Uterus (tissue), 4 donors: ENCODE results near the gene ZNF701. TPM values are rescaled to one million over a fixed set of nuclear protein-coding genes. Genes with fewer than 3 reads are reported as not detected.
"Not testable (repeated sequence)": the region's sequence is repeated elsewhere in the genome, so short reads cannot be mapped to it uniquely, and the experiment has no call there.

Experiments used
- DNase-seq, 2 donors: peaks; one replicate each; pipeline ENCODE4 v3.0.0-alpha.2; 2019 to 2020
- H3K27ac ChIP-seq, 2 donors: fragments of 200-600 bp; sonication (generic); 1 replicate in 1 of 2; 2 replicates in 1 of 2; pipeline ENCODE4 v1.5.1; 2016 to 2018
- H3K27me3 ChIP-seq, 2 donors: fragments of 200-600 bp; sonication (generic); one replicate each; pipeline ENCODE4 v1.5.1; 2018 to 2019; ENCODE audit warnings: control low read depth in 1 of 2
- H3K36me3 ChIP-seq, 2 donors: fragments of 200-600 bp; sonication (generic); one replicate each; pipeline ENCODE4 v1.5.1; 2019; ENCODE audit warnings: control low read depth in 1 of 2
- H3K4me1 ChIP-seq, 2 donors: fragments of 200-600 bp; sonication (generic); one replicate each; pipeline ENCODE4 v1.5.1; 2018 to 2019; ENCODE audit warnings: control low read depth in 1 of 2
- H3K4me3 ChIP-seq, 2 donors: fragments of 200-600 bp; sonication (generic); 1 replicate in 1 of 2; 2 replicates in 1 of 2; pipeline ENCODE4 v1.5.1; 2018 to 2019; ENCODE audit warnings: mild to moderate bottlenecking in 1 of 2
- H3K9me3 ChIP-seq, 2 donors: fragments of 200-600 bp; sonication (generic); one replicate each; pipeline ENCODE4 v1.5.1; 2019; ENCODE audit warnings: control low read depth in 1 of 2
- CTCF ChIP-seq, 4 experiments: fragments of 200-600 bp in 2 of 4; fragments of 450-650 bp in 2 of 4; sonication (generic) in 2 of 4; IDR thresholded peaks; one replicate each; pipeline ENCODE4 v1.5.1; 2016 to 2019; ENCODE audit warnings: antibody characterized with exemption in 4 of 4, mild to moderate bottlenecking in 2 of 4, moderate library complexity in 1 of 4
- POLR2A ChIP-seq, 2 donors: fragments of 450-650 bp; IDR thresholded peaks; one replicate each; pipeline ENCODE4 v1.6.1; 2016; ENCODE audit warnings: antibody characterized with exemption in 2 of 2, mild to moderate bottlenecking in 1 of 2, moderate library complexity in 1 of 2
- intact Hi-C: fragments of 100-400 bp; cut with DNase I; formaldehyde crosslinking; loops from one replicate; pipeline ENCODE4 v1.15.1; 2023; ENCODE audit warnings: low total_unique reads
- total RNA-seq, 4 donors: library from RNA; depleted of rRNA in 3 of 4; stranded (reverse); fragments of >200 nt in 3 of 4; gene quantifications; one replicate each; pipeline versions ENCODE4 v1.1.0 to v1.2.4, GENCODE V29; 2014 to 2023
- donor health status: DM: yes; HTN: yes; CAD: no.

Gene ZNF701
- total RNA-seq, 4 donors from 2014 or later: 2.9 to 32.8 (median 16.7) TPM

- H3K36me3 ChIP-seq: no peaks in the 10 kb centered on the region
- H3K4me3 ChIP-seq: no peak overlapping the region
- H3K27ac ChIP-seq: peak overlapping the region; percentile 64 to 78
- no peaks in the 10 kb centered on the region for H3K9me3 ChIP-seq
- DNase-seq: no peak
- H3K4me1 ChIP-seq: no peaks in the 10 kb centered on the region
- no peaks in the 10 kb centered on the region for H3K27me3 ChIP-seq
- intact Hi-C loops: no loop called here
- no peak for TF ChIP-seq CTCF (IDR thresholded peaks at IDR 0.05)
- no peak for TF ChIP-seq POLR2A (IDR thresholded peaks at IDR 0.05)
Observed at GRCh38 chr19:52603558-52604207, 33.6 kb downstream of the ZNF701 start.

GRCh38 chr19:52613299-52613906 is 43.3 kb downstream of the ZNF701 start:
- Histone ChIP-seq H3K9me3 (no peaks in the 10 kb centered on the region), H3K36me3 (no peaks in the 10 kb centered on the region), H3K27ac (no peak overlapping the region), H3K4me3 (no peak overlapping the region), H3K4me1 (no peaks in the 10 kb centered on the region), H3K27me3 (no peaks in the 10 kb centered on the region)
- intact Hi-C loops: no loop called here
- TF ChIP-seq POLR2A (IDR thresholded peaks at IDR 0.05): no peak
- no peak for TF ChIP-seq CTCF (IDR thresholded peaks at IDR 0.05)
- DNase-seq: no peak

GRCh38 chr19:52621376-52621775 is 51.3 kb downstream of the ZNF701 start:
- TF ChIP-seq CTCF (IDR thresholded peaks at IDR 0.05): no peak
- TF ChIP-seq POLR2A (IDR thresholded peaks at IDR 0.05): no peak
- H3K27ac ChIP-seq: no peak overlapping the region
- intact Hi-C loops: no loop called here
- no peak overlapping the region for H3K4me3 ChIP-seq
- no peaks in the 10 kb centered on the region for H3K9me3 ChIP-seq
- no peaks in the 10 kb centered on the region for H3K36me3 ChIP-seq
- no peaks in the 10 kb centered on the region for H3K4me1 ChIP-seq
- no peak for DNase-seq
- H3K27me3 ChIP-seq: no peaks in the 10 kb centered on the region

GRCh38 chr19:52622261-52622660 is 52.2 kb downstream of the ZNF701 start:
- Histone ChIP-seq H3K27me3 (no peaks in the 10 kb centered on the region), H3K27ac (no peak overlapping the region), H3K4me1 (no peaks in the 10 kb centered on the region), H3K36me3 (no peaks in the 10 kb centered on the region), H3K4me3 (no peak overlapping the region), H3K9me3 (no peaks in the 10 kb centered on the region)
- intact Hi-C loops: no loop called here
- no peak for TF ChIP-seq POLR2A (IDR thresholded peaks at IDR 0.05)
- no peak for TF ChIP-seq CTCF (IDR thresholded peaks at IDR 0.05)
- no peak for DNase-seq

GRCh38 chr19:52626915-52627314 is 56.8 kb downstream of the ZNF701 start:
- DNase-seq: no peak
- Histone ChIP-seq H3K27me3 (no peaks in the 10 kb centered on the region), H3K4me1 (no peaks in the 10 kb centered on the region), H3K9me3 (no peaks in the 10 kb centered on the region), H3K4me3 (no peak overlapping the region), H3K36me3 (no peaks in the 10 kb centered on the region), H3K27ac (no peak overlapping the region)
- intact Hi-C loops: no loop called here
- TF ChIP-seq POLR2A (IDR thresholded peaks at IDR 0.05) (no peak), CTCF (IDR thresholded peaks at IDR 0.05) (no peak)

- H3K27ac ChIP-seq, DNase-seq, H3K4me1 ChIP-seq, H3K4me3 ChIP-seq, H3K27me3 ChIP-seq, H3K9me3 ChIP-seq, intact Hi-C loops, H3K36me3 ChIP-seq: not testable (repeated sequence)
Observed at GRCh38 chr19:52627441-52627840, 57.4 kb downstream of the ZNF701 start.
